ENCODE results near the gene DNAH3. TPM values are rescaled to one million over a fixed set of nuclear protein-coding genes. Genes with fewer than 3 reads are reported as not detected.
"Not testable (repeated sequence)": the region's sequence is repeated elsewhere in the genome, so short reads cannot be mapped to it uniquely, and the experiment has no call there.

The DNAH3 gene
- total RNA-seq, 2 donors from 2014 or later, result not detected

GRCh38 chr16:21145738-21146137, 4.9 kb downstream of the DNAH3 start:
- intact Hi-C loops (cut with DNase I), result no loop called here
- no peak for DNase-seq (ENCODE audit: low spot score)

- intact Hi-C loops (cut with DNase I), result no loop called here
These were observed 16.6 kb downstream of the DNAH3 start for GRCh38 chr16:21134053-21134452.

GRCh38 chr16:21130811-21131210, 19.8 kb downstream of the DNAH3 start:
- intact Hi-C loops (cut with DNase I), result no loop called here
- no peak for DNase-seq (ENCODE audit: low spot score)

More at GRCh38 chr16:21134053-21134452, 16.6 kb downstream of the DNAH3 start:
- DNase-seq (ENCODE audit: low spot score), result no peak

- no peak for DNase-seq (ENCODE audit: low spot score)
- intact Hi-C loops (cut with DNase I), result no loop called here
These were observed 21.7 kb downstream of the DNAH3 start for GRCh38 chr16:21128991-21129390.

GRCh38 chr16:21126518-21126917, 24.1 kb downstream of the DNAH3 start:
- intact Hi-C loops (cut with DNase I), result no loop called here
- DNase-seq (ENCODE audit: low spot score), result no peak

- DNase-seq (ENCODE audit: low spot score), result no peak
- intact Hi-C loops (cut with DNase I), result no loop called here
These were observed 25.5 kb downstream of the DNAH3 start for GRCh38 chr16:21125191-21125590.

GRCh38 chr16:21120976-21121520, 29.6 kb downstream of the DNAH3 start:
- DNase-seq (ENCODE audit: low spot score), result no peak

GRCh38 chr16:21117567-21117966, 33.1 kb downstream of the DNAH3 start:
- intact Hi-C loops (cut with DNase I), result no loop called here

More at GRCh38 chr16:21120976-21121520, 29.6 kb downstream of the DNAH3 start:
- intact Hi-C loops (cut with DNase I), result no loop called here

GRCh38 chr16:21116148-21116693, 34.4 kb downstream of the DNAH3 start:
- DNase-seq (ENCODE audit: low spot score), result no peak
- intact Hi-C loops (cut with DNase I), result no loop called here

More at GRCh38 chr16:21117567-21117966, 33.1 kb downstream of the DNAH3 start:
- DNase-seq (ENCODE audit: low spot score), result no peak

- DNase-seq (ENCODE audit: low spot score); intact Hi-C loops (cut with DNase I): not testable (repeated sequence)
These were observed 35.1 kb downstream of the DNAH3 start for GRCh38 chr16:21115551-21115950.

GRCh38 chr16:21103941-21104860, 46.4 kb downstream of the DNAH3 start:
- DNase-seq (ENCODE audit: low spot score), result no peak
- intact Hi-C loops (cut with DNase I), result no loop called here

GRCh38 chr16:21101631-21102420, 48.8 kb downstream of the DNAH3 start:
- intact Hi-C loops (cut with DNase I), result no loop called here
- no peak for DNase-seq (ENCODE audit: low spot score)

- no peak for DNase-seq (ENCODE audit: low spot score)
- intact Hi-C loops (cut with DNase I), result no loop called here
These were observed 50.2 kb downstream of the DNAH3 start for GRCh38 chr16:21100447-21100846.

- intact Hi-C loops (cut with DNase I), result no loop called here
- no peak for DNase-seq (ENCODE audit: low spot score)
These were observed 53.5 kb downstream of the DNAH3 start for GRCh38 chr16:21097151-21097550.

GRCh38 chr16:21094719-21095118, 55.9 kb downstream of the DNAH3 start:
- DNase-seq (ENCODE audit: low spot score); intact Hi-C loops (cut with DNase I): not testable (repeated sequence)

GRCh38 chr16:21092951-21093350, 57.7 kb downstream of the DNAH3 start:
- DNase-seq (ENCODE audit: low spot score), result no peak
- intact Hi-C loops (cut with DNase I), result no loop called here

- intact Hi-C loops (cut with DNase I), result loop anchor here in 1 of 2 donors (10.0 kb wide), 1 partner anchor 284 kb away; the partner anchor contains the start of genes ERI2 and REXO5
- DNase-seq (ENCODE audit: low spot score), result no peak
These were observed 61.8 kb downstream of the DNAH3 start for GRCh38 chr16:21088646-21089538.

GRCh38 chr16:21088143-21088542, 62.5 kb downstream of the DNAH3 start:
- DNase-seq (ENCODE audit: low spot score), result no peak
- intact Hi-C loops (cut with DNase I), result loop anchor here in 1 of 2 donors (10.0 kb wide), 1 partner anchor 283 kb away; the partner anchor contains the start of genes ERI2 and REXO5
